Adipose tissue (tissue), 3 donors: ENCODE measurements around the gene KAT2A. TPM values are rescaled to one million over a fixed set of nuclear protein-coding genes. Genes with fewer than 3 reads are reported as not detected.
"Not testable (repeated sequence)": the region's sequence is repeated elsewhere in the genome, so short reads cannot be mapped to it uniquely, and the experiment has no call there.

Experiments
- H3K27ac ChIP-seq: one replicate; pipeline ENCODE4 v1.5.1; 2013; ENCODE audit warnings: low read depth, low read length
- WGBS, 3 donors: extraction: QIAGEN DNeasy Blood & Tissue Kit; methylation state at CpG; one replicate each; pipeline ENCODE4 v1.1.7; 2013; 5-methylcytosine and 5-hydroxymethylcytosine counted together
- polyA plus RNA-seq, 3 donors: library from polyadenylated mRNA; stranded (reverse); fragments of 200-250 nt; gene quantifications; one replicate each; pipeline ENCODE4 v1.2.3, GENCODE V29; 2013
- donor health status: healthy with polysubstance abuse.
- donor health status: Bipolar disorder and iron deficiency.
- donor health status: healthy.

KAT2A gene
- 10 to 100 TPM; 37.5 to 57.1 (median 40.9) TPM for polyA plus RNA-seq

GRCh38 chr17:42120770-42121769 lies at the start of gene KAT2A:
TSS of gene KAT2A (minus strand) at chr17:42121367. CDS start at chr17:42121304, 63 bp downstream.
- no peak within 1 kb of the TSS for H3K27ac ChIP-seq
- WGBS, 3 donors: 6% methylated on average over 39 to 57 of the region's 57 CpGs

- 93 to 94% (median 94%) methylated on average over 29 of the region's 29 CpGs for WGBS, 3 donors
- no peak overlapping the region for H3K27ac ChIP-seq
These were observed 48.2 kb upstream of the KAT2A start for GRCh38 chr17:42169351-42169750.

- 94 to 96% (median 96%) methylated on average over 8 of the region's 8 CpGs for WGBS, 3 donors
- H3K27ac ChIP-seq: no peak overlapping the region
These were observed 46.6 kb upstream of the KAT2A start for GRCh38 chr17:42167807-42168206.

- H3K27ac ChIP-seq: no peak overlapping the region
- WGBS, 3 donors: 85 to 93% (median 92%) methylated on average over 19 of the region's 19 CpGs
These were observed 45.1 kb upstream of the KAT2A start for GRCh38 chr17:42166196-42166763.

GRCh38 chr17:42165751-42166150 lies 44.6 kb upstream of the KAT2A start:
- WGBS, 3 donors: 80 to 88% (median 86%) methylated on average over 6 of the region's 6 CpGs
- H3K27ac ChIP-seq: no peak overlapping the region

- 46 to 66% (median 60%) methylated on average over 19 to 22 of the region's 22 CpGs for WGBS, 3 donors
- H3K27ac ChIP-seq: no peak overlapping the region
These were observed 42.7 kb upstream of the KAT2A start for GRCh38 chr17:42163696-42164407.

GRCh38 chr17:42163113-42163512 lies 41.9 kb upstream of the KAT2A start:
- H3K27ac ChIP-seq: no peak overlapping the region
- WGBS, 3 donors: 56 to 63% (median 57%) methylated on average over 7 to 8 of the region's 8 CpGs

GRCh38 chr17:42160531-42160910 lies 39.4 kb upstream of the KAT2A start:
- 91 to 94% (median 93%) methylated on average over 7 of the region's 7 CpGs for WGBS, 3 donors
- H3K27ac ChIP-seq: no peak overlapping the region

- WGBS, 3 donors: 75 to 79% (median 76%) methylated on average over 14 of the region's 14 CpGs
- no peak overlapping the region for H3K27ac ChIP-seq
These were observed 38.8 kb upstream of the KAT2A start for GRCh38 chr17:42159796-42160530.

GRCh38 chr17:42155614-42156045 lies 34.5 kb upstream of the KAT2A start:
- no peak overlapping the region for H3K27ac ChIP-seq
- 41 to 45% (median 44%) methylated on average over 17 of the region's 17 CpGs for WGBS, 3 donors

- WGBS, 3 donors: 6 to 8% (median 6%) methylated on average over 15 of the region's 15 CpGs
- H3K27ac ChIP-seq: no peak overlapping the region
These were observed 33.0 kb upstream of the KAT2A start for GRCh38 chr17:42153919-42154742.

- no peak overlapping the region for H3K27ac ChIP-seq
- WGBS, 3 donors: 87 to 90% (median 87%) methylated on average over 13 of the region's 13 CpGs
These were observed 25.9 kb upstream of the KAT2A start for GRCh38 chr17:42146911-42147607.

- H3K27ac ChIP-seq: not testable (repeated sequence)
- WGBS, 3 donors: 54 to 93% (median 83%) methylated on average over 4 of the region's 4 CpGs
These were observed 22.0 kb upstream of the KAT2A start for GRCh38 chr17:42143138-42143537.

GRCh38 chr17:42142371-42142896 lies 21.3 kb upstream of the KAT2A start:
- 72 to 75% (median 75%) methylated on average over 7 of the region's 7 CpGs for WGBS, 3 donors
- no peak overlapping the region for H3K27ac ChIP-seq

- 62 to 73% (median 64%) methylated on average over 8 of the region's 8 CpGs for WGBS, 3 donors
- H3K27ac ChIP-seq: no peak overlapping the region
These were observed 20.2 kb upstream of the KAT2A start for GRCh38 chr17:42141382-42141781.

- 95 to 96% (median 95%) methylated on average over 7 of the region's 7 CpGs for WGBS, 3 donors
- H3K27ac ChIP-seq: not testable (repeated sequence)
These were observed 19.5 kb upstream of the KAT2A start for GRCh38 chr17:42140690-42141089.
